ENCODE data around the gene ANKH. TPM values are rescaled to one million over a fixed set of nuclear protein-coding genes. Genes with fewer than 3 reads are reported as not detected.
A peak's percentile ranks its signal among the peaks of the same experiment; 100 is the strongest.

Gene ANKH
- polyA plus RNA-seq (2011; rRNA removed) (17.3 and 18.7 TPM in 2 replicates), polyA plus RNA-seq (2017; fragmentation: RNase III; extraction: RNeasy Plus Mini Kit Qiagen cat#74134 plus additional on column Dnase treatment) (11.7 to 13.8 TPM (median 13.3 TPM) in 3 replicates), polyA minus RNA-seq (2011; rRNA and poly(A)+ RNA removed) (35.3 and 37.0 TPM in 2 replicates)
- polyA plus RNA-seq (2012; cell fraction: cytosol; rRNA removed): 22.3 and 23.0 TPM in 2 replicates
- 17.3 and 17.9 TPM in 2 replicates for polyA plus RNA-seq (2012; cell fraction: nucleus; rRNA removed)

DNA sequence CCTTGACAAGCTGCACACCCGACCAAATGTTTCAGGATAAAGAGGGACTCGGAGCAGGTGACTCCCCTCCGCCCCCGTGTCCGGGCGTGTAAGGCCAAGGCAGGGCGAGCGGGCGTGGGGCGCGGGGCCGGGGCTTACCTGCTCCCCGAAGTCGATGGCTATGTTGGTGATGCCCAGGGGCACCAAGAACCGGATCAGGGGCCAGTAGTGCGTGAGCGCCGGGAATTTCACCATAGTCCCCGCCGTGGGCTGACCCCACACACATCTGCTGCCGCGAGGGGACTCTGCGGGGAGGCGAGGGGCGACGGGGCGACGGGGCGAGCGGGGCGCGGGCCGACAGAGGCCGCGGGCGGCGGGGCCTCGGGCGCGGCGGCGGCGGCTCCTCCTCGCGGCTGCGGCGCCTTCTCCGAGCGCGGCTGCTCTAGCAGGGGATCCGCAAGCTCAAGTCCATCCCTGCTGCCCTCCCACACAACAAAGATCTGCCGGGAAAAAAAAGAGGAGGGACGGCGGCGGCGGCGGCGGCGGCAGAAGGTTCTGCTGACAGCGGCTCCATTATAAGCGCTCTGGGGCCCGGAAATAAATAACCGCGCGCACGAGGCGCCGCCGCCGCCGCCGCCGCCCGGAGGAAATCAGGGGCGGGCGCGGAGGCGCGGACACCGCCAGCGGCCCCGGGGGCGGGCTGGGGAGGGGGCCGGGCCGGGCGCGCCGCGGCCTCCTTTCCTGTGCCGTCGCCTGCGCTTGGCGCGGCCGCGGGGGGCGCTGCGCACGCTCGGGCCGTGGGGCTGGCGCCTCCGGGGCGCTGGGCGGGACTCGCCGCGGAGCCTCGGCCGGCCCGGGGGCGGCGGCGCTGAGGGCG lies at the start of gene ANKH:
Gene ANKH, minus strand, starts transcription at position 565 of the 856 bp plus-strand sequence. Its CDS starts 331 bp downstream, at position 234.
- peak within 1 kb of the TSS; percentile 76 for H3K4me3 ChIP-seq
- peak within 1 kb of the TSS; percentile 92 to 98 for H3K27ac ChIP-seq
- peak within 1 kb of the TSS; percentile 91 for H3K4me2 ChIP-seq
- H3K9me3 ChIP-seq: no peaks in the 10 kb centered on the region
- 0% methylated on average over 12 of the region's 115 CpGs for WGBS (ENCODE audit: missing lambda C conversion rate)
- ChIA-PET POLR2A (interaction anchor here (0.7 kb wide), 4 partner anchors 17 to 138 kb away, joined by 3 to 6 read pairs (median 5); no protein-coding TSS in a partner anchor), CTCF (interaction anchor here (0.5 to 4.3 kb wide), 8 partner anchors 9 to 145 kb away, joined by 3 to 25 read pairs (median 3); no protein-coding TSS in a partner anchor)
- ATAC-seq (peak; percentile 90 to 92), DNase-seq (ENCODE audit: low read depth in 1 of 2, low spot score in 1 of 2) (peak; percentile 45 to 69), FAIRE-seq (no peak)
- peaks cover 16% of the 10 kb centered on the region; the same call in 2 of the 3 replicates for H3K4me1 ChIP-seq
- no peak for TF ChIP-seq REST (IDR thresholded peaks at IDR 0.05)
- no peak for TF ChIP-seq SREBF2 (IDR thresholded peaks at IDR 0.05)
- peak; percentile 26; the same call in 1 of the 2 replicates for TF ChIP-seq MYC (IDR thresholded peaks at IDR 0.05; ENCODE audit: borderline replicate concordance, low read length)
- no peak for TF ChIP-seq POLR2AphosphoS2 (conservative IDR thresholded peaks at IDR 0.05; ENCODE audit: low read length)
- TF ChIP-seq CTCF (IDR thresholded peaks at IDR 0.05): peak; percentile 81
- peak; percentile 18; the same call in 1 of the 3 replicates for TF ChIP-seq SMC3 (IDR thresholded peaks at IDR 0.05)
- peak; percentile 25; the same call in 1 of the 2 replicates for TF ChIP-seq MAX (IDR thresholded peaks at IDR 0.05)
- TF ChIP-seq POLR2A (IDR thresholded peaks at IDR 0.05; ENCODE audit: low read length): peak; percentile 50; the same call in 1 of the 2 replicates

- Histone ChIP-seq H3K27ac (no peak overlapping the region), H3K4me2 (no peak overlapping the region), H3K4me1 (peaks cover 2% of the 10 kb centered on the region; the same call in 1 of the 3 replicates), H3K9me3 (no peaks in the 10 kb centered on the region), H3K4me3 (no peak overlapping the region)
- no peak for TF ChIP-seq RCOR1 (IDR thresholded peaks at IDR 0.05; ENCODE audit: low read depth, low read length)
- no peak for TF ChIP-seq JUN (IDR thresholded peaks at IDR 0.05)
- no peak for TF ChIP-seq EHMT2 (IDR thresholded peaks at IDR 0.05; ENCODE audit: low read depth)
- no peak for TF ChIP-seq HMGXB4 (CRISPR knock-in tag; IDR thresholded peaks at IDR 0.05; ENCODE audit: borderline replicate concordance)
- no peak for TF ChIP-seq KDM1A (IDR thresholded peaks at IDR 0.05; ENCODE audit: low read depth)
- no peak for TF ChIP-seq GATA3 (IDR thresholded peaks at IDR 0.05; ENCODE audit: borderline replicate concordance)
- TF ChIP-seq FOSL2 (IDR thresholded peaks at IDR 0.05): no peak
- TF ChIP-seq FOSL2 (CRISPR knock-in tag; IDR thresholded peaks at IDR 0.05): no peak
- TF ChIP-seq, protein P1, sequence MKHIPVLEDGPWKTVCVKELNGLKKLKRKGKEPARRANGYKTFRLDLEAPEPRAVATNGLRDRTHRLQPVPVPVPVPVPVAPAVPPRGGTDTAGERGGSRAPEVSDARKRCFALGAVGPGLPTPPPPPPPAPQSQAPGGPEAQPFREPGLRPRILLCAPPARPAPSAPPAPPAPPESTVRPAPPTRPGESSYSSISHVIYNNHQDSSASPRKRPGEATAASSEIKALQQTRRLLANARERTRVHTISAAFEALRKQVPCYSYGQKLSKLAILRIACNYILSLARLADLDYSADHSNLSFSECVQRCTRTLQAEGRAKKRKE (CRISPR knock-in tag; IDR thresholded peaks at IDR 0.05; ENCODE audit: low read depth): no peak
- no peak for TF ChIP-seq CHD2 (IDR thresholded peaks at IDR 0.05; ENCODE audit: low read length, partially characterized antibody)
- TF ChIP-seq ZSCAN20 (CRISPR knock-in tag; IDR thresholded peaks at IDR 0.05): no peak
- no peak for TF ChIP-seq TP53 (CRISPR knock-in tag; IDR thresholded peaks at IDR 0.05)
- no peak for TF ChIP-seq POLR2AphosphoS2 (conservative IDR thresholded peaks at IDR 0.05; ENCODE audit: low read length)
- TF ChIP-seq, protein P2, sequence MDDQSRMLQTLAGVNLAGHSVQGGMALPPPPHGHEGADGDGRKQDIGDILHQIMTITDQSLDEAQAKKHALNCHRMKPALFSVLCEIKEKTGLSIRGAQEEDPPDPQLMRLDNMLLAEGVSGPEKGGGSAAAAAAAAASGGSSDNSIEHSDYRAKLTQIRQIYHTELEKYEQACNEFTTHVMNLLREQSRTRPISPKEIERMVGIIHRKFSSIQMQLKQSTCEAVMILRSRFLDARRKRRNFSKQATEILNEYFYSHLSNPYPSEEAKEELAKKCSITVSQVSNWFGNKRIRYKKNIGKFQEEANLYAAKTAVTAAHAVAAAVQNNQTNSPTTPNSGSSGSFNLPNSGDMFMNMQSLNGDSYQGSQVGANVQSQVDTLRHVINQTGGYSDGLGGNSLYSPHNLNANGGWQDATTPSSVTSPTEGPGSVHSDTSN (IDR thresholded peaks at IDR 0.05): no peak
- no peak for TF ChIP-seq NPAS2 (CRISPR knock-in tag; IDR thresholded peaks at IDR 0.05; ENCODE audit: borderline replicate concordance)
- no peak for TF ChIP-seq BHLHE40 (IDR thresholded peaks at IDR 0.05; ENCODE audit: low read depth, low read length)
- TF ChIP-seq CEBPB (IDR thresholded peaks at IDR 0.05): no peak
- TF ChIP-seq MAX (IDR thresholded peaks at IDR 0.05): no peak
- ATAC-seq: no peak
- DNase-seq (ENCODE audit: low read depth in 1 of 2, low spot score in 1 of 2): no peak
- POLR2A ChIA-PET: no interaction called here
- 80% methylated on average over 3 of the region's 3 CpGs for WGBS (ENCODE audit: missing lambda C conversion rate)
- CTCF ChIA-PET: interaction anchor here (0.6 to 1.2 kb wide), 2 partner anchors 21 to 602 kb away, joined by 3 to 4 read pairs; no protein-coding TSS in a partner anchor
- FAIRE-seq: no peak
Measured at GRCh38 chr5:14920121-14920520, 48.5 kb upstream of the ANKH start.
